Epithelial cell of proximal tubule (primary cell): ENCODE data around the gene GXYLT2. TPM values are rescaled to one million over a fixed set of nuclear protein-coding genes. Genes with fewer than 3 reads are reported as not detected.
A peak's percentile ranks its signal among the peaks of the same experiment; 100 is the strongest.

Experiments
- DNase-seq: peaks from one replicate; pipeline ENCODE4 v3.0.0-alpha.2; 2011; ENCODE audit warnings: low read depth
- H3K4me3 ChIP-seq: 2 replicates; pipeline ENCODE4 v1.5.1; 2011; ENCODE audit warnings: low read depth, mild to moderate bottlenecking, low read length
- total RNA-seq: library from RNA; depleted of rRNA; stranded (reverse); fragments of >200 nt; gene quantifications from 2 replicates; pipeline ENCODE4 v1.2.3, GENCODE V29; 2015
- TF ChIP-seq, protein P1 (sequence below): conservative IDR thresholded peaks from 2 replicates; pipeline ENCODE4 v1.5.1; 2012; ENCODE audit warnings: low read depth, mild to moderate bottlenecking, low read length

GXYLT2 gene, protein sequence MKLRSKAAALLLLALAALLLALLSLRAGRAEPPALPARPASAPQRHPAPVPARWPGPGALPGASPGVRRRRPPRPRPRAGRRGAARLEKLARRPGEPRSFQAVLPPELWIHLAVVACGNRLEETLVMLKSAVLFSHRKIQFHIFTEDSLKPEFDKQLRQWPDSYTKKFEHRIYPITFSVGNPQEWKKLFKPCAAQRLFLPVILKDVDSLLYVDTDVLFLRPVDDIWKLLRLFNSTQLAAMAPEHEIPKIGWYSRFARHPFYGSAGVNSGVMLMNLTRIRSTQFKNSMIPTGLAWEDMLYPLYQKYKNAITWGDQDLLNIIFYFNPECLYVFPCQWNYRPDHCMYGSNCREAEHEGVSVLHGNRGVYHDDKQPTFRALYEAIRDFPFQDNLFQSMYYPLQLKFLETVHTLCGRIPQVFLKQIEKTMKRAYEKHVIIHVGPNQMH
- total RNA-seq, result 1.6 and 2.8 TPM in 2 replicates

DNA sequence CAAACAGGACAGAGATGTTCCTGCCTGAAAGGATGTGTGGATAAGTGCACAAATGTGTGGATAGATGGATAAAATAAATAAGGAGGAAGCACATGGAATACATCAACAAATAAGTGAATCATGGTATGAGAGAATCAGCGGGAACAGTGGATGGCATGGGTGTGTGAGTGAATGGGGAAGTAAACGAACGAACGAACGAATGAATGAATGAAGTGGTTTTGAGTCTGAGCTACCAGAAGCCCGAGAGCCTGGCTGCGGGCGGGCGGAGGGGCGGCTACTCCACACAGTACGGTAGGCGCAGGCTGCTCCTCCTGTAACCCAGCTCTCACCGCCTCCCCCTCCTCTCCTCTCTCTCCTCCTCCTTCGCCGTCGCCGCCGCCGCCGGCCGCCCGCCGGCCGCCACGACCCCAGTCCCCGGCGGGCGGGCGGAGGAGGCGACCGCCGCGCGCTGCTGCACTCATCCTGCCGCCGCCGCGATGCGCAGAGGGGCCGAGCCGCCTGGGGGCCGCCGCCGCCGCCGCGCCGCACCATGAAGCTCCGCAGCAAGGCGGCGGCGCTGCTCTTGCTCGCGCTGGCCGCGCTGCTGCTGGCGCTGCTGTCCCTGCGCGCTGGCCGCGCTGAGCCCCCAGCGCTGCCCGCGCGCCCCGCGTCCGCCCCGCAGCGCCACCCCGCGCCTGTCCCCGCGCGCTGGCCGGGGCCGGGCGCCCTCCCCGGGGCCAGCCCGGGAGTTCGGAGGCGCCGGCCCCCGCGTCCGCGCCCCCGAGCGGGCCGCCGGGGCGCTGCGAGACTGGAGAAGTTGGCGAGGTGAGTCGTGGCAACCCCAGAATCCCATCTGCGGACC, at the start of gene GXYLT2:
GXYLT2 (plus strand) TSS at position 342 of the 841 bp plus-strand sequence; CDS start at position 530, 188 bp downstream.
- peak within 1 kb of the TSS; percentile 61 for H3K4me3 ChIP-seq
- TF ChIP-seq, protein P1, sequence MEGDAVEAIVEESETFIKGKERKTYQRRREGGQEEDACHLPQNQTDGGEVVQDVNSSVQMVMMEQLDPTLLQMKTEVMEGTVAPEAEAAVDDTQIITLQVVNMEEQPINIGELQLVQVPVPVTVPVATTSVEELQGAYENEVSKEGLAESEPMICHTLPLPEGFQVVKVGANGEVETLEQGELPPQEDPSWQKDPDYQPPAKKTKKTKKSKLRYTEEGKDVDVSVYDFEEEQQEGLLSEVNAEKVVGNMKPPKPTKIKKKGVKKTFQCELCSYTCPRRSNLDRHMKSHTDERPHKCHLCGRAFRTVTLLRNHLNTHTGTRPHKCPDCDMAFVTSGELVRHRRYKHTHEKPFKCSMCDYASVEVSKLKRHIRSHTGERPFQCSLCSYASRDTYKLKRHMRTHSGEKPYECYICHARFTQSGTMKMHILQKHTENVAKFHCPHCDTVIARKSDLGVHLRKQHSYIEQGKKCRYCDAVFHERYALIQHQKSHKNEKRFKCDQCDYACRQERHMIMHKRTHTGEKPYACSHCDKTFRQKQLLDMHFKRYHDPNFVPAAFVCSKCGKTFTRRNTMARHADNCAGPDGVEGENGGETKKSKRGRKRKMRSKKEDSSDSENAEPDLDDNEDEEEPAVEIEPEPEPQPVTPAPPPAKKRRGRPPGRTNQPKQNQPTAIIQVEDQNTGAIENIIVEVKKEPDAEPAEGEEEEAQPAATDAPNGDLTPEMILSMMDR, result no peak
- no peak for DNase-seq

DNA sequence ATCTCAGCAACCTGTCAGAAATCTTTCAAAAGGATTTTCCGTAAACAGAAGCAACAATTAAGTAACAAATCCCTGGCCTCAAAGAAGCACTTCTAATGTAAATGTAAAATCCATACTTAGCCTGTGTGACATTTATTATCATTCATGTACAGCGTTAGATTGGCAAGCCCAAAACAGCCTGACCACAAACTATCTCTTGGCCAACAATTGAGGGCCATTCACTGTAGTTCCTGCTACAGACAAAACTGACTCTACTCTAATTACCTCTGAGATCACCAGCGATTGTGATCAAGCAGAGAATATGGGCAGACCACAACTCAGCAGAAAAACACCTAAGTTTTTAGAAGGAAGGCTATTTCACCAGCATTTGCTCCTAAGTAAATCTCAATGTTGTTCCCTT, 48.8 kb upstream of the GXYLT2 start:
- no peak overlapping the region for H3K4me3 ChIP-seq
- DNase-seq, result no peak
- TF ChIP-seq, protein P1, result no peak

DNA sequence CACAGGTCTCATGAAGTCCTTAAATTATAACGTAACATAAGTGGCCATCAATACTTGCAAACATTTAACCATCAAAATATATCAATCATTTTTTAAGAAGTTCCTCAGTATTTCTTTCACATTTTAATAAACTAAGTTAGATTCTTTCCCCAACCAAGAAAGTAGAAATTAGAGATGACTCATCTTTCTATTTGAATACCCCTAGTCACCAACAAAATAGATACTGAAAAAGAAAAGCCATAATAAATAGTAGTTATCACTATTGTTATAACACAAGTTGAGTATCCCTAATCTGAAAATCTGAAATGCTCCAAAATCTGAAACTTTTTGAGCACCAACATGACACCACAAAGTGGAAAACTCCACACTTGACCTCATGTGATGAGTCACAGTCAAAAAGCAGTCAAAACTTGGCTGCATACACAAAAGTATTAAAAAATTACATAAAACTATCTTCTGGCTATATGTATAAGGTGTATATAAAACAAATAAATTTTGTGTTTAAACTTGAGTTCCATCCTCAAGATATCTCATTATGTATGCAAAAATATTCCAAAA, 43.3 kb upstream of the GXYLT2 start:
- no peak for DNase-seq
- TF ChIP-seq, protein P1, result no peak
- no peak overlapping the region for H3K4me3 ChIP-seq

DNA sequence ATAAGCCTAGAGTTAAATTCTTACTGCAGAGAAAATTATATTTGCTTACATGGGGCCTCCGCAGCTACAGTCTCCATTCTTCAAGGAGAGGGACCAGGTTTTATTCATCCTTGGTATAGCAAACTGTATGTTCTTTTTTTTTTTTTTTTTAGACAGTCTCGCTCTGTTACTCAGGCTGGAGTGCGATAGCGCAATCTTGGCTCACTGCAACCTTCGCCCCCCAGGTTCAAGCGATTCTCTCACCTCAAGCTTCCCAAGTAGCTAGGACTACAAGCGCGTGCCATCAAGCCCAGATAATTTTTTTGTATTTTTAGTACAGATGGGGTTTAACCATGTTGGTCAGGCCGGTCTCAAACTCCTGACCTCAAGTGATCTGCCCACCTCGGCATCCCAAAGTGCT, 41.7 kb upstream of the GXYLT2 start:
- no peak for DNase-seq
- TF ChIP-seq, protein P1, result no peak
- no peak overlapping the region for H3K4me3 ChIP-seq

DNA sequence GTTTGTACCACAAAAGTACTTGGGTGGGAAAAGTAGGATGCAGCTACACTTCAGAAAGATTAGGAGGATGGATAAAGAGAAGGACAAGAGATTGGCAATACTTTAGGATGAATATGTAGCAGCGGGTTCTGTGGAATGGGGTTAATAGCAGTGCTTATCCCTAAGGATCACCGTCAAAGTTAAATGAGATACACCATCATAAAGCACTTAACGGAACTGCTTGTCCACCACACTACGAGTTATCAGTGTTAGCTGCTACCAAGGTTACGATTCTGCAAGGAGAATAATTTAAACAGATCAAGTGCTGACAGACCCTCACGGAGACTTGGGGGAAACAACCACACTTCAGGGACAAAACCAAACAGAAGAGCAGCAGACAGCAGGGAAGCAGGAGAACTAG, 40.6 kb upstream of the GXYLT2 start:
- TF ChIP-seq, protein P1, result no peak
- H3K4me3 ChIP-seq, result peak overlapping the region; percentile 91
- no peak for DNase-seq

DNA sequence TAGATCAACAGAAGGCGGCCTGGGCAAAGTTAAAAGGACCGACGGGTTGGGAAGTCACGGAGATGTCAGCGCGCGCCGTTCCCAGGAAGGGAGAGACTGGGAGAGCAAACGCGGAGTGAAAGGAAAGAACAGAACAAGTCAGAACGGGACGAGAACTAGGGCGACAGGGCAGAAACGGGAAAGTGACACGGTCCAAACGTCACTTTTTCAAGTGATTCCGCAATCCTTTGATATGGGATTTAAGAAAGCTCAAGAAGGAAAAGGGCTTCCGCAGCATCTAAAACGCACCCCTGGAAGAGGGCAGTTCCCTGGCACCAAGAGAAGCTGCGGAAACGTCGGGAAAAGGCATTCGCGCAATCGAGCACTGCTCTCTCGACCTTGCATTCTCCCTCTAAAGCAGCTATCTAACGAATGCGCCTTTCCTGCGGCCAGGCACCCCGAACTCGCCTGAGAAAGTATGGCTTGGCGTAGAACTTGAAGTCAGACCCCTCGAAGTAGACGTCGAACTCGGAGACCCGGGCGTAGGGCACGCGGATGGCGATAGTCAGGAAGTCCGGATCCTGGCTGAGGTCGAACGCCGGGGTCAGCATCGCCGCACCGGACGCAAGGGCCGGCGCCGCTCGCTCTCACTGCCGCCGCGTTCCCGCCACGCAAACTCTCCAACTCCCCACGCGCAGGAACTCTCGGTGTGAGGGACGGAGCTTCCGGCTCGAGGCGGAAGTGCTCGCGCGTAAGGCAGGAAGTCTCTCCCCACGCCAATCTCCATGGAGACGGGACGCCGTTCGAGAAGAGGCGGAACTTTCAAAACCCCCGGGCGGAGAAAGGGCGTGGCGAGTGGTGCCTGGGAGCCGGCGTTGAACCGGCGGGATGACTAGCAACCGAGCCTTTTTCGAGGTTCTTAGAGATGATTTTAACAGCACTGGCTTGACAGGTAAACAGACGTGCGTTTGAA, 39.8 kb upstream of the GXYLT2 start, which contains the start of gene SHQ1:
SHQ1 (minus strand) TSS at position 695 of the 952 bp plus-strand sequence; CDS start at position 590, 105 bp downstream.
- DNase-seq, result peak; percentile 38
- TF ChIP-seq, protein P1, result no peak
- peak within 1 kb of the TSS; percentile 91 for H3K4me3 ChIP-seq
